ENCODE results near the gene GAL3ST1. TPM values are rescaled to one million over a fixed set of nuclear protein-coding genes. Genes with fewer than 3 reads are reported as not detected.

GAL3ST1 gene
- total RNA-seq, 2 experiments from 2014 or later, result not detected

- peaks cover 34% of the 10 kb centered on the region for H3K36me3 ChIP-seq (ENCODE audit: insufficient read depth, low read length)
- intact Hi-C loops (cut with micrococcal nuclease; ENCODE audit: unreplicated experiment), result no loop called here
- no peaks in the 10 kb centered on the region for H3K79me2 ChIP-seq (ENCODE audit: insufficient read depth, low read depth, low read length)
- no peaks in the 10 kb centered on the region for H3K9me2 ChIP-seq (ENCODE audit: insufficient read depth, low read length)
- H3K4me1 ChIP-seq (ENCODE audit: insufficient read depth, low read length, poor library complexity, severe bottlenecking), result no peaks in the 10 kb centered on the region
- H3K9me3 ChIP-seq (ENCODE audit: low read length), result no peaks in the 10 kb centered on the region
- CTCF ChIA-PET (ENCODE audit: unreplicated experiment), result no interaction called here
- H2AFZ ChIP-seq (ENCODE audit: low read length), result no peak overlapping the region
- no peaks in the 10 kb centered on the region; the same call in 1 of the 2 replicates for H4K20me1 ChIP-seq (ENCODE audit: insufficient read depth, low read length)
- H3K27ac ChIP-seq (ENCODE audit: low read depth, low read length, poor library complexity, severe bottlenecking), result no peak overlapping the region
- no peak for DNase-seq (ENCODE audit: low spot score)
- POLR2A ChIA-PET, result no interaction called here
- no peak overlapping the region for H3K4me3 ChIP-seq (ENCODE audit: low read depth, low read length, poor library complexity, severe bottlenecking)
- TF ChIP-seq EZH2phosphoT487 (IDR thresholded peaks at IDR 0.05; ENCODE audit: borderline replicate concordance, low read depth, low read length) (no peak), CTCF (conservative IDR thresholded peaks at IDR 0.05; ENCODE audit: low read length) (no peak)
- no peak overlapping the region for H3K4me2 ChIP-seq (ENCODE audit: low read length)
- BruUV-seq (replicated peaks), result no TSS peak
Observed at GRCh38 chr22:30573594-30574094, 821 bp downstream of the GAL3ST1 start.

- intact Hi-C loops (cut with micrococcal nuclease; ENCODE audit: unreplicated experiment), result no loop called here
- no peaks in the 10 kb centered on the region; the same call in 1 of the 2 replicates for H4K20me1 ChIP-seq (ENCODE audit: insufficient read depth, low read length)
- ChIA-PET CTCF (ENCODE audit: unreplicated experiment) (no interaction called here), POLR2A (no interaction called here)
- no peak overlapping the region for H2AFZ ChIP-seq (ENCODE audit: low read length)
- no peaks in the 10 kb centered on the region for H3K79me2 ChIP-seq (ENCODE audit: insufficient read depth, low read depth, low read length)
- no peaks in the 10 kb centered on the region for H3K9me3 ChIP-seq (ENCODE audit: low read length)
- H3K36me3 ChIP-seq (ENCODE audit: insufficient read depth, low read length), result peaks cover 28% of the 10 kb centered on the region
- DNase-seq (ENCODE audit: low spot score), result no peak
- no peak overlapping the region for H3K27ac ChIP-seq (ENCODE audit: low read depth, low read length, poor library complexity, severe bottlenecking)
- TF ChIP-seq CTCF (conservative IDR thresholded peaks at IDR 0.05; ENCODE audit: low read length) (no peak), EZH2phosphoT487 (IDR thresholded peaks at IDR 0.05; ENCODE audit: borderline replicate concordance, low read depth, low read length) (no peak)
- BruUV-seq (replicated peaks), result no TSS peak
- H3K9me2 ChIP-seq (ENCODE audit: insufficient read depth, low read length), result no peaks in the 10 kb centered on the region
- H3K4me2 ChIP-seq (ENCODE audit: low read length), result no peak overlapping the region
- H3K4me1 ChIP-seq (ENCODE audit: insufficient read depth, low read length, poor library complexity, severe bottlenecking), result no peaks in the 10 kb centered on the region
- H3K4me3 ChIP-seq (ENCODE audit: low read depth, low read length, poor library complexity, severe bottlenecking), result no peak overlapping the region
Observed at GRCh38 chr22:30572840-30573593, 1.4 kb downstream of the GAL3ST1 start.

GRCh38 chr22:30572210-30572609 lies 2.3 kb downstream of the GAL3ST1 start:
- no peaks in the 10 kb centered on the region for H3K79me2 ChIP-seq (ENCODE audit: insufficient read depth, low read depth, low read length)
- H2AFZ ChIP-seq (ENCODE audit: low read length), result no peak overlapping the region
- peaks cover 20% of the 10 kb centered on the region for H3K36me3 ChIP-seq (ENCODE audit: insufficient read depth, low read length)
- intact Hi-C loops (cut with micrococcal nuclease; ENCODE audit: unreplicated experiment), result no loop called here
- no peaks in the 10 kb centered on the region; the same call in 1 of the 2 replicates for H4K20me1 ChIP-seq (ENCODE audit: insufficient read depth, low read length)
- ChIA-PET POLR2A (no interaction called here), CTCF (ENCODE audit: unreplicated experiment) (no interaction called here)
- BruUV-seq (replicated peaks), result no TSS peak
- no peak for DNase-seq (ENCODE audit: low spot score)
- no peaks in the 10 kb centered on the region for H3K9me3 ChIP-seq (ENCODE audit: low read length)
- no peak overlapping the region for H3K4me2 ChIP-seq (ENCODE audit: low read length)
- H3K9me2 ChIP-seq (ENCODE audit: insufficient read depth, low read length), result no peaks in the 10 kb centered on the region
- no peaks in the 10 kb centered on the region for H3K4me1 ChIP-seq (ENCODE audit: insufficient read depth, low read length, poor library complexity, severe bottlenecking)
- no peak overlapping the region for H3K27ac ChIP-seq (ENCODE audit: low read depth, low read length, poor library complexity, severe bottlenecking)
- H3K4me3 ChIP-seq (ENCODE audit: low read depth, low read length, poor library complexity, severe bottlenecking), result no peak overlapping the region
- TF ChIP-seq EZH2phosphoT487 (IDR thresholded peaks at IDR 0.05; ENCODE audit: borderline replicate concordance, low read depth, low read length) (no peak), CTCF (conservative IDR thresholded peaks at IDR 0.05; ENCODE audit: low read length) (no peak)
